Type B pancreatic cell (in vitro differentiated cells): Measurements from ENCODE around the gene RPS14. TPM values are rescaled to one million over a fixed set of nuclear protein-coding genes. Genes with fewer than 3 reads are reported as not detected.

Source experiments
- DNase-seq: peaks from one replicate; pipeline ENCODE4 v3.0.0; 2021; ENCODE audit warnings: mixed read lengths; ENCODE audit not compliant: unreplicated experiment; ENCODE audit errors: extremely low spot score
- H3K27ac Mint-ChIP-seq: 2 replicates; pipeline ENCODE4 v1.8.0; 2021; ENCODE audit warnings: mild to moderate bottlenecking, mixed read lengths
- H3K27me3 Mint-ChIP-seq: 2 replicates; pipeline ENCODE4 v1.8.0; 2021; ENCODE audit warnings: mixed read lengths
- H3K36me3 Mint-ChIP-seq: 2 replicates; pipeline ENCODE4 v1.8.0; 2021; ENCODE audit warnings: mixed read lengths
- H3K4me1 Mint-ChIP-seq: one replicate; pipeline ENCODE4 v1.8.0; 2021; ENCODE audit warnings: mixed read lengths; ENCODE audit not compliant: unreplicated experiment
- H3K4me3 Mint-ChIP-seq: 2 replicates; pipeline ENCODE4 v1.8.0; 2021; ENCODE audit warnings: mild to moderate bottlenecking, mixed read lengths
- H3K9me3 Mint-ChIP-seq: 2 replicates; pipeline ENCODE4 v1.8.0; 2021; ENCODE audit warnings: mixed read lengths
- CTCF ChIP-seq: fragments of 200-600 bp; sonication (generic); conservative IDR thresholded peaks from 2 replicates; pipeline ENCODE4 v1.5.0; 2021; ENCODE audit warnings: antibody characterized with exemption, mild to moderate bottlenecking
- total RNA-seq: library from RNA; stranded (reverse); gene quantifications from 2 replicates; pipeline ENCODE4 v1.2.1, GENCODE V29; 2021; ENCODE audit warnings: low replicate concordance

The RPS14 gene
- total RNA-seq, 1 donor from 2014 or later = 2,469 TPM

GRCh38 chr5:150473673-150474358 lies 24.3 kb upstream of the RPS14 start:
- Mint-ChIP-seq H3K4me1 (peaks cover 15% of the 10 kb centered on the region), H3K27me3 (no peaks in the 10 kb centered on the region), H3K9me3 (no peaks in the 10 kb centered on the region), H3K4me3 (no peak overlapping the region), H3K27ac (peak overlapping the region; percentile 63), H3K36me3 (no peaks in the 10 kb centered on the region)
- no peak for DNase-seq
- no peak for TF ChIP-seq CTCF

- Mint-ChIP-seq H3K4me3 (no peak overlapping the region), H3K27ac (no peak overlapping the region), H3K36me3 (no peaks in the 10 kb centered on the region), H3K9me3 (no peaks in the 10 kb centered on the region), H3K4me1 (peaks cover 13% of the 10 kb centered on the region), H3K27me3 (no peaks in the 10 kb centered on the region)
- no peak for DNase-seq
- TF ChIP-seq CTCF = no peak
Observed at GRCh38 chr5:150469718-150470469, 20.4 kb upstream of the RPS14 start.

DNA sequence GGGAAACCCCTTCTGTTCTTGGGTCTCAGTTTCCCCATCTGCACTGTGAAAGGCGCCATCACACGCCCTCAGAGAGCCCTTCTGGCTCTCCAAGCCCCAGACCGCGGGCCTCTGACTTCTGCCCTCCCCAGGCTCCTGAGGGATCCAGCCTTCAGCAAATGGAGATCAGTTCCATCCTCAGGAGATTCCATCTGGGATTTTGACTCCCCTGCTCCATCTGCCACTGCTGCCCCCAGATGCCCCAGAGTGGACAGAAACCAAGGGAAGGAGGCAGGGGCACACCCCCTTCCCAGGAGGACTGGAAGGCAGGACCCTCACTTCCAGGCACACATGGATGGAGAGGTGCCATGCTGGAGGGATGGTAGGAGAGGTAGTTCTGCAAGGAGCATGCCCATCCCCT lies 18.7 kb upstream of the RPS14 start:
- no peak for TF ChIP-seq CTCF
- no peaks in the 10 kb centered on the region for H3K36me3 Mint-ChIP-seq
- no peak overlapping the region for H3K27ac Mint-ChIP-seq
- no peaks in the 10 kb centered on the region for H3K27me3 Mint-ChIP-seq
- peaks cover 9% of the 10 kb centered on the region for H3K4me1 Mint-ChIP-seq
- H3K9me3 Mint-ChIP-seq = no peaks in the 10 kb centered on the region
- no peak overlapping the region for H3K4me3 Mint-ChIP-seq
- no peak for DNase-seq

GRCh38 chr5:150465927-150466326 lies 16.4 kb upstream of the RPS14 start:
- Mint-ChIP-seq H3K36me3 (no peaks in the 10 kb centered on the region), H3K4me1 (peaks cover 3% of the 10 kb centered on the region), H3K27ac (no peak overlapping the region), H3K27me3 (no peaks in the 10 kb centered on the region), H3K9me3 (no peaks in the 10 kb centered on the region), H3K4me3 (no peak overlapping the region)
- TF ChIP-seq CTCF = no peak
- DNase-seq = no peak

DNA sequence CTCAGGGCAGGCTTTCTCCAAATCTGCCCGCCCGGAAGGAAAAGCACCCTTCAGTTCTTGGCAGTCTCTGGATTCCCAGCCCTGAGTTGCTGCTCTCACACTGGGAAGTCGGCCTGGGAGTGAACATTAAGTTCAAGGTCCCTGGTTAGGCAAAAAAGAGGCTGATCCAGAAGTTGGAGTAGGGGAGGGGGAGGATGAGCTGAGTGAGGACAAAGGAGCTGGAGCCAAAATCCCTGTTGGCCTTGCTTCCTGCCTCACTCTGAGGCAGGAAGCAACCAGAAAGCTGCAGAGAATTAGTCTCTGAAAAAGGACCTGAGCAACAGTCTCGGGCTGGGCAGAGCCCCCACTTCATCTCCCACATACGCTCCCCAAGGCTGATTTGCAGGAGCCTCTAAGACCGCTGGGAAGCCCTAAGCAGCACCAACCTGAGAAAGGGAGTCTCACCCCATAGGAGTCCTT lies 15.0 kb upstream of the RPS14 start:
- H3K4me3 Mint-ChIP-seq = no peak overlapping the region
- peaks cover 3% of the 10 kb centered on the region for H3K4me1 Mint-ChIP-seq
- H3K27ac Mint-ChIP-seq = no peak overlapping the region
- H3K36me3 Mint-ChIP-seq = no peaks in the 10 kb centered on the region
- no peaks in the 10 kb centered on the region for H3K9me3 Mint-ChIP-seq
- DNase-seq = no peak
- no peak for TF ChIP-seq CTCF
- H3K27me3 Mint-ChIP-seq = no peaks in the 10 kb centered on the region
